Caco-2 (cell line): Measurements from ENCODE around the gene PLCH1. TPM values are rescaled to one million over a fixed set of nuclear protein-coding genes. Genes with fewer than 3 reads are reported as not detected.

Source experiments
- BruUV-seq: library from RNA; stranded (reverse); fragments of 400-500 nt; replicated peaks from 2 replicates; lab custom pipeline; 2021; lab: Mats Ljungman, UMichigan
- CTCF ChIA-PET: fragments of 300-600 bp; sonication (Branson Sonifier 250); formaldehyde crosslinking; loops from one replicate; lab custom pipeline; 2022; ENCODE audit warnings: antibody characterized with exemption; lab: Charles Lee
- POLR2A ChIA-PET: fragments of 300-600 bp; sonication (Branson Sonifier 250); formaldehyde crosslinking; loops from one replicate; lab custom pipeline; 2022; ENCODE audit warnings: antibody characterized with exemption; lab: Charles Lee
- DNase-seq, 2 experiments: peaks; one replicate each; pipeline versions ENCODE4 v3.0.0 to v3.0.0-alpha.2; 2020 to 2022
- H3K27me3 ChIP-seq: replicated peaks from 2 replicates; pipeline ENCODE4 v1.6.0; 2011; ENCODE audit warnings: low read length; ENCODE audit not compliant: control insufficient read depth, insufficient read depth
- H3K36me3 ChIP-seq: 2 replicates; pipeline ENCODE4 v1.5.1; 2011; ENCODE audit warnings: low read length; ENCODE audit not compliant: control insufficient read depth, insufficient read depth
- H3K4me1 ChIP-seq: fragments of 250-450 bp; sonication (Bioruptor Pico); 2 replicates; pipeline ENCODE4 v1.5.1; 2020; ENCODE audit warnings: mild to moderate bottlenecking
- H3K4me3 ChIP-seq: 2 replicates; pipeline ENCODE4 v1.5.1; 2011; ENCODE audit warnings: low read depth, mild to moderate bottlenecking, control low read depth, low read length
- H3K9me3 ChIP-seq: fragments of 250-450 bp; sonication (Bioruptor Pico); 2 replicates; pipeline ENCODE4 v1.5.1; 2020; ENCODE audit warnings: mild to moderate bottlenecking, moderate library complexity
- H3K27ac Mint-ChIP-seq: one replicate; pipeline ENCODE4 v1.8.0; 2022; ENCODE audit warnings: mixed read lengths; ENCODE audit not compliant: unreplicated experiment
- H3K27me3 Mint-ChIP-seq: one replicate; pipeline ENCODE4 v1.8.0; 2022; ENCODE audit warnings: mixed read lengths; ENCODE audit not compliant: insufficient read depth, unreplicated experiment
- H3K36me3 Mint-ChIP-seq: one replicate; pipeline ENCODE4 v1.8.0; 2022; ENCODE audit warnings: mild to moderate bottlenecking, mixed read lengths; ENCODE audit not compliant: insufficient read depth, unreplicated experiment
- H3K4me1 Mint-ChIP-seq: one replicate; pipeline ENCODE4 v1.8.0; 2022; ENCODE audit warnings: low read depth, mixed read lengths; ENCODE audit not compliant: unreplicated experiment
- H3K4me3 Mint-ChIP-seq: one replicate; pipeline ENCODE4 v1.8.0; 2022; ENCODE audit warnings: mild to moderate bottlenecking, moderate library complexity, mixed read lengths; ENCODE audit not compliant: unreplicated experiment
- H3K9me3 Mint-ChIP-seq: one replicate; pipeline ENCODE4 v1.8.0; 2022; ENCODE audit warnings: mixed read lengths; ENCODE audit not compliant: unreplicated experiment
- intact Hi-C: fragments of 100-400 bp; cut with micrococcal nuclease; formaldehyde crosslinking; loops from one replicate; pipeline ENCODE4 v1.10.0; 2022; ENCODE audit not compliant: unreplicated experiment
- total RNA-seq: library from RNA; stranded (reverse); gene quantifications from 2 replicates; pipeline ENCODE4 v1.2.3, GENCODE V29; 2022
- TF ChIP-seq, protein P1 (sequence below), 2 experiments: fragments of 200-600 bp in 1 of 2; IDR thresholded peaks; 1 replicate in 1 of 2; 2 replicates in 1 of 2; pipeline versions ENCODE4 v1.5.1 to v1.8.0; 2011 to 2022; ENCODE audit warnings: antibody characterized with exemption in 1 of 2, control low read depth in 1 of 2, inconsistent platforms in 1 of 2, low read depth in 1 of 2, low read length in 1 of 2, mild to moderate bottlenecking in 1 of 2, moderate library complexity in 1 of 2; ENCODE audit not compliant: insufficient read depth in 1 of 2, severe bottlenecking in 1 of 2, unreplicated experiment in 1 of 2

The PLCH1 gene
- total RNA-seq, 1 experiment from 2014 or later = 3.1 TPM

DNA sequence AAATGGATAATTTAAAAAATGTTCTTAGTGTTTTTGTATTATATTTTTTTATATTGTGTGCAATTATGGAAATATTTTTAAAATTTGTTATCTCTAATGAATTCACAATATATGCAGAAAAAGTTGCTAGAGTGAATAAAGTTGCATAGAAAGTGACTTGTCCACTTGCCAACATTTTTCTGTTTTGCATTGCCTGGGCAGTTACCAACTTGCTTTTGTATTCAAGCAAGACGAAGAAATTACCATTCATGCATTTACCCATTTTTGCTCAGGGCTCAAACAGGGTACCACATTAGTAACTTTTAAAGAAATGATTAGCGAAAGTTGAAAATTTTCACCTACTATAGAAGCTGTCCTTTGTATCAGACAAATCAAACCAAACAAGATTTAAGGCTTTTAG lies 298.5 kb downstream of the PLCH1 start:
- CTCF ChIA-PET = no interaction called here

DNA sequence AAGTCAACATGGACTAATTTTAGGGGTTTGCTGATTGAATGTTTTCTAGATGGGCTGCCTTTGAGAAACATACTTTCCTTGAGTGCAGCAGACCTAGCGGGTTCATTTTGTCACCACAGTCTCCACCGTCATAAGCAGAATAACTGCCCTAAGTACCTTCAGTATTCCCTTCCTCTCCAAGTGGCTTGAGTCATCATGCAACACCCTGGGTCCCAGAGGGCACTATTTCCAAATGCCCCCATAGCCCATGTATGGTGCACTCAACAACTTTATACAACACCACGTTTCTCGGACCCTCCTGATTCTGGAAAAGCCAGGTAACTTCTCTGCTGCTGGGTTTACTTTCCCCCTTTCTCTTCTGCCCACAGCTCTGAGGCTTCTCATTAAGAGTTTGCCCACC lies 300.1 kb downstream of the PLCH1 start:
- intact Hi-C loops = no loop called here
- TF ChIP-seq, protein P1, sequence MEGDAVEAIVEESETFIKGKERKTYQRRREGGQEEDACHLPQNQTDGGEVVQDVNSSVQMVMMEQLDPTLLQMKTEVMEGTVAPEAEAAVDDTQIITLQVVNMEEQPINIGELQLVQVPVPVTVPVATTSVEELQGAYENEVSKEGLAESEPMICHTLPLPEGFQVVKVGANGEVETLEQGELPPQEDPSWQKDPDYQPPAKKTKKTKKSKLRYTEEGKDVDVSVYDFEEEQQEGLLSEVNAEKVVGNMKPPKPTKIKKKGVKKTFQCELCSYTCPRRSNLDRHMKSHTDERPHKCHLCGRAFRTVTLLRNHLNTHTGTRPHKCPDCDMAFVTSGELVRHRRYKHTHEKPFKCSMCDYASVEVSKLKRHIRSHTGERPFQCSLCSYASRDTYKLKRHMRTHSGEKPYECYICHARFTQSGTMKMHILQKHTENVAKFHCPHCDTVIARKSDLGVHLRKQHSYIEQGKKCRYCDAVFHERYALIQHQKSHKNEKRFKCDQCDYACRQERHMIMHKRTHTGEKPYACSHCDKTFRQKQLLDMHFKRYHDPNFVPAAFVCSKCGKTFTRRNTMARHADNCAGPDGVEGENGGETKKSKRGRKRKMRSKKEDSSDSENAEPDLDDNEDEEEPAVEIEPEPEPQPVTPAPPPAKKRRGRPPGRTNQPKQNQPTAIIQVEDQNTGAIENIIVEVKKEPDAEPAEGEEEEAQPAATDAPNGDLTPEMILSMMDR (IDR thresholded peaks at IDR 0.05; ENCODE audit: insufficient read depth in 1 of 2, low read depth in 1 of 2, low read length in 1 of 2, severe bottlenecking in 1 of 2, unreplicated experiment in 1 of 2) = no peak
- no peak overlapping the region for H3K27ac Mint-ChIP-seq

More for the DNA sequence above, 298.5 kb downstream of the PLCH1 start:
- DNase-seq = no peak
- H3K4me3 Mint-ChIP-seq = no peak overlapping the region
- Histone ChIP-seq H3K27me3 (no peaks in the 10 kb centered on the region), H3K9me3 (no peaks in the 10 kb centered on the region), H3K36me3 (no peaks in the 10 kb centered on the region), H3K4me3 (no peak overlapping the region), H3K4me1 (no peaks in the 10 kb centered on the region)
- TF ChIP-seq, protein P1 (IDR thresholded peaks at IDR 0.05; ENCODE audit: insufficient read depth in 1 of 2, low read depth in 1 of 2, low read length in 1 of 2, severe bottlenecking in 1 of 2, unreplicated experiment in 1 of 2) = no peak
- POLR2A ChIA-PET = no interaction called here
- no peaks in the 10 kb centered on the region for H3K36me3 Mint-ChIP-seq
- no peak overlapping the region for H3K27ac Mint-ChIP-seq
- H3K4me1 Mint-ChIP-seq = no peaks in the 10 kb centered on the region
- H3K27me3 Mint-ChIP-seq = no peaks in the 10 kb centered on the region
- H3K9me3 Mint-ChIP-seq = no peaks in the 10 kb centered on the region
- no TSS peak for BruUV-seq
- intact Hi-C loops = no loop called here

DNA sequence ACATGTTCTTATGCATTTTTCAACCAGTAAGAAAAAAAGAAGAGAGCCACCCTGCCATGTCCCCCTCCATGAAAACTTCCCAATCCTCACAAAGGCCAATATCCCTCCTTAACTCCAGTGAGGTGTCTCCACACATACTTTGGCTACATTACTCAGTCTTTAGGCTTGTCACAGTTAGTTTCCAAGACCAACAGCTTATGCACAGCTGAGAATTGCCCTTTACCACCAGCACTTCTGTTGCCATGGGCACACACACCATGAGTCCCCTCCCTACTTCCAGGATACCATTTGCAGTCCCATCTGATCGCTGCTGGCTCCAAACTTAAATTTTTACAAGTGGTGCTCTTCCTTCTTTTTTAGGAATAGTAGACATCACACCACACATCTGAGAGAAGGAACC lies 301.1 kb downstream of the PLCH1 start:
- Mint-ChIP-seq H3K27me3 (no peaks in the 10 kb centered on the region), H3K36me3 (no peaks in the 10 kb centered on the region), H3K4me1 (no peaks in the 10 kb centered on the region), H3K9me3 (no peaks in the 10 kb centered on the region), H3K4me3 (no peak overlapping the region), H3K27ac (no peak overlapping the region)
- H3K4me3 ChIP-seq = no peak overlapping the region
- CTCF ChIA-PET = no interaction called here
- H3K36me3 ChIP-seq = no peaks in the 10 kb centered on the region
- TF ChIP-seq, protein P1 (IDR thresholded peaks at IDR 0.05; ENCODE audit: insufficient read depth in 1 of 2, low read depth in 1 of 2, low read length in 1 of 2, severe bottlenecking in 1 of 2, unreplicated experiment in 1 of 2) = no peak
- no peak for DNase-seq
- no peaks in the 10 kb centered on the region for H3K9me3 ChIP-seq
- H3K4me1 ChIP-seq = no peaks in the 10 kb centered on the region
- H3K27me3 ChIP-seq = no peaks in the 10 kb centered on the region
- BruUV-seq = no TSS peak
- intact Hi-C loops = no loop called here
- POLR2A ChIA-PET = no interaction called here

More for the DNA sequence above, 300.1 kb downstream of the PLCH1 start:
- Mint-ChIP-seq H3K27me3 (no peaks in the 10 kb centered on the region), H3K4me3 (no peak overlapping the region), H3K9me3 (no peaks in the 10 kb centered on the region), H3K36me3 (no peaks in the 10 kb centered on the region), H3K4me1 (no peaks in the 10 kb centered on the region)
- Histone ChIP-seq H3K4me3 (no peak overlapping the region), H3K9me3 (no peaks in the 10 kb centered on the region), H3K27me3 (no peaks in the 10 kb centered on the region), H3K4me1 (no peaks in the 10 kb centered on the region), H3K36me3 (no peaks in the 10 kb centered on the region)
- BruUV-seq = no TSS peak
- no peak for DNase-seq
- POLR2A ChIA-PET = no interaction called here
- CTCF ChIA-PET = no interaction called here
